HFFc6 (cell line): ENCODE data around the gene FAM120A. TPM values are rescaled to one million over a fixed set of nuclear protein-coding genes. Genes with fewer than 3 reads are reported as not detected.

Experiments
- DNase-seq: peaks from one replicate; pipeline ENCODE4 v3.0.0-alpha.2; 2018
- H3K27ac Mint-ChIP-seq: 2 replicates; pipeline ENCODE4 v1.8.0; 2020; ENCODE audit warnings: mild to moderate bottlenecking, mixed read lengths
- H3K27me3 Mint-ChIP-seq: 2 replicates; pipeline ENCODE4 v1.8.0; 2021; ENCODE audit warnings: mild to moderate bottlenecking, moderate library complexity, mixed read lengths; ENCODE audit not compliant: insufficient read depth
- H3K36me3 Mint-ChIP-seq: 2 replicates; pipeline ENCODE4 v1.8.0; 2021; ENCODE audit warnings: low read depth, mixed read lengths
- H3K4me1 Mint-ChIP-seq: 2 replicates; pipeline ENCODE4 v1.8.0; 2020; ENCODE audit warnings: low read depth, mixed read lengths
- H3K4me3 Mint-ChIP-seq: 2 replicates; pipeline ENCODE4 v1.8.0; 2020; ENCODE audit warnings: mild to moderate bottlenecking, moderate library complexity, mixed read lengths
- H3K9me3 Mint-ChIP-seq: 2 replicates; pipeline ENCODE4 v1.8.0; 2020; ENCODE audit warnings: mild to moderate bottlenecking, mixed read lengths
- total RNA-seq, 6 experiments: library from RNA; stranded (reverse); fragmentation: NEBNext Ultra II Directional; extraction: Animal tissue kit (Norgen Biotek cat#: 25700); gene quantifications; 2 replicates in 1 of 6; 3 replicates in 5 of 6; pipeline ENCODE4 v1.2.3, GENCODE V29; 2021
- TF ChIP-seq, protein P1 (sequence below): fragments of 200-600 bp; sonication (generic); IDR thresholded peaks from 2 replicates; pipeline ENCODE4 v1.5.0; 2021; ENCODE audit warnings: antibody characterized with exemption, mild to moderate bottlenecking

The FAM120A gene
- total RNA-seq, 6 experiments from 2014 or later, result 139 to 161 (median 155) TPM

DNA sequence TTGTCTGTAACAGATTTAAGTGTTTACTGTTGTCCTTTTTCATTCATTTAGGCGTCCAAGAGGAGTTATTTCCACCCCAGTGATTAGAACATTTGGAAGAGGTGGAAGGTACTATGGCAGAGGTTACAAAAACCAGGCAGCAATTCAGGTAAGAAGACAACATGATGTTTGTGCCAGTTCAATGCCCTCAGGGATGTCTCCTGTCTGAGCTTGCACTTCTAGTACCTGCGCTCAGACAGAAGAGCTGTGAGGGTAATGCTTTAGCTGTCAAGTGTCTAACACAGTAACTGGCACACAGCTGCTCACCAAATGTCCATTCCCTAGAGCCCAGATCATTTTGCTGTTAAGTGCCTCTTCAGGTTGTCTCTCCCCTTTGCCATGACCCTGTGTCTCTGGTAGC lies 110.7 kb downstream of the FAM120A start:
- TF ChIP-seq, protein P1, sequence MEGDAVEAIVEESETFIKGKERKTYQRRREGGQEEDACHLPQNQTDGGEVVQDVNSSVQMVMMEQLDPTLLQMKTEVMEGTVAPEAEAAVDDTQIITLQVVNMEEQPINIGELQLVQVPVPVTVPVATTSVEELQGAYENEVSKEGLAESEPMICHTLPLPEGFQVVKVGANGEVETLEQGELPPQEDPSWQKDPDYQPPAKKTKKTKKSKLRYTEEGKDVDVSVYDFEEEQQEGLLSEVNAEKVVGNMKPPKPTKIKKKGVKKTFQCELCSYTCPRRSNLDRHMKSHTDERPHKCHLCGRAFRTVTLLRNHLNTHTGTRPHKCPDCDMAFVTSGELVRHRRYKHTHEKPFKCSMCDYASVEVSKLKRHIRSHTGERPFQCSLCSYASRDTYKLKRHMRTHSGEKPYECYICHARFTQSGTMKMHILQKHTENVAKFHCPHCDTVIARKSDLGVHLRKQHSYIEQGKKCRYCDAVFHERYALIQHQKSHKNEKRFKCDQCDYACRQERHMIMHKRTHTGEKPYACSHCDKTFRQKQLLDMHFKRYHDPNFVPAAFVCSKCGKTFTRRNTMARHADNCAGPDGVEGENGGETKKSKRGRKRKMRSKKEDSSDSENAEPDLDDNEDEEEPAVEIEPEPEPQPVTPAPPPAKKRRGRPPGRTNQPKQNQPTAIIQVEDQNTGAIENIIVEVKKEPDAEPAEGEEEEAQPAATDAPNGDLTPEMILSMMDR, result no peak
- H3K4me1 Mint-ChIP-seq, result peaks cover 12% of the 10 kb centered on the region
- no peak overlapping the region for H3K27ac Mint-ChIP-seq
- H3K4me3 Mint-ChIP-seq, result no peak overlapping the region
- H3K36me3 Mint-ChIP-seq, result peaks cover 19% of the 10 kb centered on the region
- H3K27me3 Mint-ChIP-seq, result no peaks in the 10 kb centered on the region; the same call in 1 of the 2 replicates
- no peak for DNase-seq
- no peaks in the 10 kb centered on the region for H3K9me3 Mint-ChIP-seq

- DNase-seq, result no peak
- Mint-ChIP-seq H3K36me3 (peaks cover 23% of the 10 kb centered on the region), H3K4me1 (peaks cover 19% of the 10 kb centered on the region), H3K9me3 (peaks cover under 1% of the 10 kb centered on the region; the same call in 1 of the 2 replicates), H3K4me3 (no peak overlapping the region), H3K27ac (no peak overlapping the region), H3K27me3 (no peaks in the 10 kb centered on the region)
- TF ChIP-seq, protein P1, result no peak
Observed at GRCh38 chr9:93565089-93565488, 113.6 kb downstream of the FAM120A start.

- Mint-ChIP-seq H3K27me3 (no peaks in the 10 kb centered on the region), H3K9me3 (peaks cover 12% of the 10 kb centered on the region), H3K36me3 (peaks cover 37% of the 10 kb centered on the region), H3K4me3 (peak overlapping the region; percentile 87), H3K27ac (peak overlapping the region; percentile 94), H3K4me1 (peaks cover 19% of the 10 kb centered on the region)
- TF ChIP-seq, protein P1, result peak; percentile 97
- peak; percentile 93 for DNase-seq
Observed at GRCh38 chr9:93566408-93567270, 115.2 kb downstream of the FAM120A start.

- TF ChIP-seq, protein P1, result no peak
- Mint-ChIP-seq H3K4me3 (peak overlapping the region; percentile 87), H3K4me1 (peaks cover 19% of the 10 kb centered on the region), H3K9me3 (peaks cover 12% of the 10 kb centered on the region), H3K27ac (peak overlapping the region; percentile 94), H3K36me3 (peaks cover 30% of the 10 kb centered on the region), H3K27me3 (no peaks in the 10 kb centered on the region)
- no peak for DNase-seq
Observed at GRCh38 chr9:93567271-93567959, 115.9 kb downstream of the FAM120A start.

GRCh38 chr9:93568169-93568568 lies 116.7 kb downstream of the FAM120A start:
- H3K4me3 Mint-ChIP-seq, result no peak overlapping the region
- H3K4me1 Mint-ChIP-seq, result peaks cover 19% of the 10 kb centered on the region
- H3K36me3 Mint-ChIP-seq, result peaks cover 25% of the 10 kb centered on the region
- peaks cover 12% of the 10 kb centered on the region for H3K9me3 Mint-ChIP-seq
- H3K27me3 Mint-ChIP-seq, result no peaks in the 10 kb centered on the region
- no peak overlapping the region for H3K27ac Mint-ChIP-seq
- TF ChIP-seq, protein P1, result no peak
- no peak for DNase-seq
